Activated CD8-positive, alpha-beta T cell treated with anti-CD3 and anti-CD28 coated beads for 36 hours (primary cell): Measurements from ENCODE around the gene CEP85L. TPM values are rescaled to one million over a fixed set of nuclear protein-coding genes. Genes with fewer than 3 reads are reported as not detected.

Experiments
- ATAC-seq: fragments of 200-7000 bp; cut with Tn5 transposase; one replicate; pipeline ENCODE4 v1.10.0; 2021; ENCODE audit warnings: mild to moderate bottlenecking, moderate library complexity
- CTCF ChIA-PET: fragments of 350-600 bp; sonication (Branson Sonifier 250); formaldehyde crosslinking; loops from one replicate; lab custom pipeline; 2021; ENCODE audit warnings: antibody characterized with exemption; lab: Charles Lee
- POLR2A ChIA-PET: fragments of 350-600 bp; sonication (Branson Sonifier 250); formaldehyde crosslinking; loops from one replicate; lab custom pipeline; 2021; ENCODE audit warnings: antibody characterized with exemption; lab: Charles Lee
- DNase-seq: peaks from one replicate; pipeline ENCODE4 v3.0.0-alpha.2; 2020
- H3K27ac Mint-ChIP-seq: one replicate; pipeline ENCODE4 v1.8.0; 2021; ENCODE audit warnings: mild to moderate bottlenecking, mixed read lengths
- H3K27me3 Mint-ChIP-seq: one replicate; pipeline ENCODE4 v1.8.0; 2021; ENCODE audit warnings: mixed read lengths
- H3K36me3 Mint-ChIP-seq: one replicate; pipeline ENCODE4 v1.8.0; 2021; ENCODE audit warnings: low read depth, mixed read lengths
- H3K4me1 Mint-ChIP-seq: one replicate; pipeline ENCODE4 v1.8.0; 2021; ENCODE audit warnings: low read depth, mixed read lengths
- H3K4me3 Mint-ChIP-seq: one replicate; pipeline ENCODE4 v1.8.0; 2021; ENCODE audit warnings: mild to moderate bottlenecking, moderate library complexity, mixed read lengths
- H3K9me3 Mint-ChIP-seq: one replicate; pipeline ENCODE4 v1.8.0; 2021; ENCODE audit warnings: mixed read lengths
- CTCF ChIP-seq: fragments of 200-600 bp; IDR thresholded peaks from one replicate; pipeline ENCODE4 v1.8.0; 2022; ENCODE audit warnings: antibody characterized with exemption, mild to moderate bottlenecking
- intact Hi-C: fragments of 100-400 bp; cut with micrococcal nuclease; formaldehyde crosslinking; loops from one replicate; pipeline ENCODE4 v1.10.0; 2022
- total RNA-seq, 2 experiments: library from RNA; stranded (reverse); gene quantifications; one replicate each; pipeline ENCODE4 v1.2.3, GENCODE V29; 2021

CEP85L gene
- total RNA-seq, 2 experiments from 2014 or later, result 39.6 to 40.3 TPM

DNA sequence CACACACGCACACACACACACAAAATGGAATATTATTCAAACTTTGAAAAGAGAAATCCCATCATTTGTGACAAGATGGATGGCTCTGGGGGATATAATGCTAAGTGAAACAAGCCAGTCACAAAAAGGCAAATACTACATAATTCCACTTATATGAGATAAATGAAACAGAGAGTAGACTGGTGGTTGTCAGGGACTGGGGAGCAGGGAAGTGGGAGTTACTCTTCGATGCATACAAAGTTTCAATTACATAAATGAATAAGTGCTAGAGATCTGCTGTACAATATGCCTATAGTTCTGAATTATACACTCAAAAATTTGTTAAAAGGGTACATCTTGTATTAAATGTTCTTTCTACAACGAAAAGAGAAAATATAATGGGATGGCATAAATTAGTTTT, 161.4 kb downstream of the CEP85L start:
- TF ChIP-seq CTCF, result no peak
- ChIA-PET CTCF (no interaction called here), POLR2A (no interaction called here)
- ATAC-seq (peak; percentile 60), DNase-seq (no peak)
- intact Hi-C loops, result no loop called here
- Mint-ChIP-seq H3K4me3 (no peak overlapping the region), H3K9me3 (peaks cover 23% of the 10 kb centered on the region), H3K4me1 (peaks cover 46% of the 10 kb centered on the region), H3K27ac (no peak overlapping the region), H3K27me3 (no peaks in the 10 kb centered on the region), H3K36me3 (peaks cover 87% of the 10 kb centered on the region)

DNA sequence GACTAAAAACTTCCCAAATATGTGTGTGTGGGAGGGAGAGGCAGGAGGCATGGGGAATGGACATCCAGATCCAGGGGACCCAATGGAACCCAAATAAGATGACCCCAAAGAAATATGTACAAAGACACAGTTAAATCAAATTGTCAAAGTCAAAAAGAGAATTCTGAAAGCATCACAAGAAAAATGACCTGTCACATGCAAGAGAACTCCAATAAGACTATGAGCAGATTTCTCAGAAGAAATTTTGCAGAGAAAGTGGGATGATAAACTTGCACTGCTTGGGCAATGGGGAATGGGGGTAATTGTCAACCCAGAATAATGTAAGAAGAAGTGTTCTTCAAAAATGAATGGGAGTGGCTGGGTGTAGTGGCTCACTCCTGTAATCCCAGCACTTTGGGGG, 162.8 kb downstream of the CEP85L start:
- H3K4me3 Mint-ChIP-seq, result no peak overlapping the region
- ChIA-PET CTCF (no interaction called here), POLR2A (no interaction called here)
- DNase-seq (no peak), ATAC-seq (no peak)
- no peak overlapping the region for H3K27ac Mint-ChIP-seq
- H3K27me3 Mint-ChIP-seq, result no peaks in the 10 kb centered on the region
- H3K4me1 Mint-ChIP-seq, result peaks cover 38% of the 10 kb centered on the region
- intact Hi-C loops, result no loop called here
- peaks cover 23% of the 10 kb centered on the region for H3K9me3 Mint-ChIP-seq
- H3K36me3 Mint-ChIP-seq, result peaks cover 79% of the 10 kb centered on the region
- TF ChIP-seq CTCF, result no peak

GRCh38 chr6:118485601-118486550, 165.5 kb downstream of the CEP85L start:
- Mint-ChIP-seq H3K27me3 (no peaks in the 10 kb centered on the region), H3K27ac (peak overlapping the region; percentile 13), H3K4me1 (peaks cover 28% of the 10 kb centered on the region), H3K4me3 (no peak overlapping the region), H3K36me3 (peaks cover 66% of the 10 kb centered on the region), H3K9me3 (peaks cover 23% of the 10 kb centered on the region)
- intact Hi-C loops, result no loop called here
- ATAC-seq (peak; percentile 68), DNase-seq (peak; percentile 14)
- no peak for TF ChIP-seq CTCF
- CTCF ChIA-PET, result interaction anchor here (0.6 to 2.0 kb wide), 5 partner anchors 15 to 325 kb away, joined by 3 to 5 read pairs (median 3); no protein-coding TSS in a partner anchor
- POLR2A ChIA-PET, result interaction anchor here (0.6 to 1.3 kb wide), 3 partner anchors 14 to 953 kb away, joined by 3 to 4 read pairs (median 4); no protein-coding TSS in a partner anchor

DNA sequence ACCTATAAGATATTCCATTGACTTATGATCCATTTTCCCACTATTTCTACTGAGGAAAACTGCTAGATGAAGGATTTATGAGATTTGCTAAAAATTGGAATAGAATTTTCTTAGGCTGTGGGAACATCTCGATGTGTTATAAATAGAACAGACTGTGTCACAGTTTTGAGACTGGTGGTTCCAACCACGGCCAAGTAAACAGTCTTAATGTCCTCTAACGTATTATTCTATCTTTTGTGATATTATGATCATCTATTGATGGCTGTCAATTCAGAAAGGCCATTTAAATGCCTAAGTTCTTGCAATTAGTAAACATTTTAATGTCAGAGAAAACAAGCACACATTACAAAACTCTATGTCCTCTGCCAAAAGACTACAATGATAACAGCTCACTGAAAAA, 174.8 kb downstream of the CEP85L start:
- no peak for TF ChIP-seq CTCF
- ATAC-seq (no peak), DNase-seq (no peak)
- H3K36me3 Mint-ChIP-seq, result peaks cover 22% of the 10 kb centered on the region
- H3K9me3 Mint-ChIP-seq, result no peaks in the 10 kb centered on the region
- peaks cover 5% of the 10 kb centered on the region for H3K4me1 Mint-ChIP-seq
- H3K27ac Mint-ChIP-seq, result no peak overlapping the region
- CTCF ChIA-PET, result interaction anchor here (1.6 kb wide), 1 partner anchor 103 kb away, joined by 3 read pairs; no protein-coding TSS in a partner anchor
- POLR2A ChIA-PET, result no interaction called here
- no peak overlapping the region for H3K4me3 Mint-ChIP-seq
- H3K27me3 Mint-ChIP-seq, result no peaks in the 10 kb centered on the region
- intact Hi-C loops, result no loop called here

DNA sequence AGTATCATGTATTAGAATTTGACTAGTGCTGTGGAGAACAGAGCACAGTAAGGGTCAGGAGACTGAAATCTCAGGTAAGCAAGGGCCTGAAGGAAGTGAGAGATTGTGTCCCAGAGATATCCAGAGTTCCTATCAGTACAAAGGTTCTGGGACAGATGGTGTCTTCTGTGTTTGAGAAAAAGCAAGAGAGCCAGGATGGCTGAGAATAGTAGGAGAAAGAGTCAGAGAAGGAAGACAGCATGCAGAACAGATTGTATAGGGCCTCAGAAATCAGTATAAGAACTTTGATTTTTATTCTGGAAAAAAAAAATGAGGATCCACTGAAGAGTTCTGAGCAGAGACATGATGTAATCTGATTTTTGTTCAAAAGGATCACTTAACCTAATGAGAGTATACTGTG, 178.1 kb downstream of the CEP85L start:
- Mint-ChIP-seq H3K27ac (no peak overlapping the region), H3K4me1 (peaks cover 7% of the 10 kb centered on the region), H3K9me3 (no peaks in the 10 kb centered on the region), H3K27me3 (no peaks in the 10 kb centered on the region), H3K36me3 (peaks cover 34% of the 10 kb centered on the region), H3K4me3 (no peak overlapping the region)
- no peak for TF ChIP-seq CTCF
- DNase-seq (no peak), ATAC-seq (no peak)
- POLR2A ChIA-PET, result no interaction called here
- intact Hi-C loops, result no loop called here
- CTCF ChIA-PET, result interaction anchor here (1.3 kb wide), 1 partner anchor 8 kb away, joined by 3 read pairs; no protein-coding TSS in a partner anchor
